Kidney capillary endothelial cell (primary cell): ENCODE measurements around the gene RAP1A.

Experiments
- DNase-seq: peaks from one replicate; pipeline ENCODE4 v3.0.0-alpha.2; 2018; ENCODE audit warnings: low spot score

RAP1A gene

GRCh38 chr1:111720274-111720976, 100.8 kb downstream of the RAP1A start:
- no peak for DNase-seq

- DNase-seq, result no peak
Measured at GRCh38 chr1:111720977-111721786, 101.6 kb downstream of the RAP1A start.

- no peak for DNase-seq
Measured at GRCh38 chr1:111723091-111723806, 103.7 kb downstream of the RAP1A start.

- no peak for DNase-seq
Measured at GRCh38 chr1:111723871-111724270, 104.3 kb downstream of the RAP1A start.

GRCh38 chr1:111725192-111725591, 105.6 kb downstream of the RAP1A start:
- no peak for DNase-seq

GRCh38 chr1:111727056-111727455, 107.5 kb downstream of the RAP1A start:
- DNase-seq, result no peak

GRCh38 chr1:111729271-111729921, 109.8 kb downstream of the RAP1A start:
- no peak for DNase-seq

GRCh38 chr1:111729946-111730681, 110.5 kb downstream of the RAP1A start:
- no peak for DNase-seq

- DNase-seq, result no peak
Measured at GRCh38 chr1:111730706-111731105, 111.1 kb downstream of the RAP1A start.

GRCh38 chr1:111731956-111732355, 112.4 kb downstream of the RAP1A start:
- DNase-seq, result no peak

- DNase-seq, result no peak
Measured at GRCh38 chr1:111732718-111733117, 113.1 kb downstream of the RAP1A start.

- peak; percentile 99 for DNase-seq
Measured at GRCh38 chr1:111733183-111733991, 113.8 kb downstream of the RAP1A start.

- peak; percentile 65 for DNase-seq
Measured at GRCh38 chr1:111733992-111734341, 114.4 kb downstream of the RAP1A start.

- no peak for DNase-seq
Measured at GRCh38 chr1:111734426-111734825, 114.8 kb downstream of the RAP1A start.

GRCh38 chr1:111734856-111735255, 115.3 kb downstream of the RAP1A start:
- no peak for DNase-seq

- no peak for DNase-seq
Measured at GRCh38 chr1:111735321-111735720, 115.7 kb downstream of the RAP1A start.

GRCh38 chr1:111735858-111736544, 116.4 kb downstream of the RAP1A start:
- no peak for DNase-seq

GRCh38 chr1:111736548-111737215, 117.1 kb downstream of the RAP1A start:
- no peak for DNase-seq
